ENCODE results near the gene ZDHHC5.

Gene ZDHHC5

GRCh38 chr11:57746920-57747319, 79.0 kb downstream of the ZDHHC5 start:
- TF ChIP-seq EZH2 (IDR thresholded peaks at IDR 0.05; ENCODE audit: borderline replicate concordance, low read length) (no peak), CTCF (IDR thresholded peaks at IDR 0.05; ENCODE audit: low read length) (no peak)
- H3K27ac ChIP-seq (ENCODE audit: low read depth, low read length, poor library complexity, severe bottlenecking): no peak overlapping the region
- peaks cover 51% of the 10 kb centered on the region for H3K36me3 ChIP-seq (ENCODE audit: insufficient read depth, low read length)
- H2AFZ ChIP-seq (ENCODE audit: low read length): no peak overlapping the region
- peaks cover 10% of the 10 kb centered on the region for H3K79me2 ChIP-seq (ENCODE audit: insufficient read depth, low read length)
- H3F3A ChIP-seq (ENCODE audit: insufficient read depth, low read length): no peaks in the 10 kb centered on the region
- H3K9me2 ChIP-seq (ENCODE audit: low read depth, low read length): no peaks in the 10 kb centered on the region
- H3K9me3 ChIP-seq (ENCODE audit: low read length): no peaks in the 10 kb centered on the region
- H3K4me3 ChIP-seq (ENCODE audit: low read depth, low read length, poor library complexity, severe bottlenecking): no peak overlapping the region
- H3K4me2 ChIP-seq (ENCODE audit: low read length): no peak overlapping the region
- H4K20me1 ChIP-seq (ENCODE audit: insufficient read depth, low read length): no peaks in the 10 kb centered on the region
- H3K27me3 ChIP-seq (ENCODE audit: insufficient read depth, low read length): no peaks in the 10 kb centered on the region
- H3K9ac ChIP-seq (ENCODE audit: low read length): no peak overlapping the region
- H3K4me1 ChIP-seq (ENCODE audit: insufficient read depth, low read length, severe bottlenecking): peaks cover 11% of the 10 kb centered on the region
